HepG2 (cell line): ENCODE data around the gene AHNAK. TPM values are rescaled to one million over a fixed set of nuclear protein-coding genes. Genes with fewer than 3 reads are reported as not detected.

Source experiments
- ATAC-seq: fragments of 200-7000 bp; cut with Tn5 transposase; 3 replicates; pipeline ENCODE4 v1.9.1; 2020; ENCODE audit warnings: mild to moderate bottlenecking, moderate library complexity
- BruUV-seq: library from RNA; stranded (reverse); fragments of 400-500 nt; replicated peaks from 2 replicates; lab custom pipeline; 2021; lab: Mats Ljungman, UMichigan
- CTCF ChIA-PET: fragments of 300-600 bp; formaldehyde crosslinking; extraction: SDS; loops from one replicate; lab custom pipeline; 2021; ENCODE audit warnings: low total read pairs, inconsistent platforms, low intra/inter-chr PET ratio; lab: Yijun Ruan, JAX
- POLR2A ChIA-PET: fragments of 350-600 bp; sonication (Branson Sonifier 250); formaldehyde crosslinking; loops from one replicate; lab custom pipeline; 2020; ENCODE audit warnings: antibody characterized with exemption, inconsistent platforms; lab: Yijun Ruan, JAX
- DNase-seq: peaks from one replicate; pipeline ENCODE4 v3.0.0-alpha.2; 2015; ENCODE audit warnings: low spot score
- FAIRE-seq: peaks from 3 replicates; lab custom pipeline; 2011; peaks lifted over from hg19 to GRCh38; lab: Jason Lieb, UNC
- H2AFZ ChIP-seq: one replicate; pipeline ENCODE4 v1.6.1; 2011; ENCODE audit warnings: low read length, inconsistent platforms
- H3K27ac ChIP-seq: fragments of 300-600 bp; 3 replicates; pipeline ENCODE4 v1.8.0; 2011; ENCODE audit warnings: mixed run types, mild to moderate bottlenecking, mixed read lengths, low read length, inconsistent platforms; ENCODE audit not compliant: insufficient read depth; ENCODE audit errors: extremely low read length
- H3K27me3 ChIP-seq, 2 experiments: fragments of 200-600 bp in 1 of 2; 2 replicates in 1 of 2; 3 replicates in 1 of 2; pipeline versions ENCODE4 v1.6.0 to v1.8.0; 2011; ENCODE audit warnings: low read length in 2 of 2, mild to moderate bottlenecking in 2 of 2, moderate library complexity in 2 of 2, inconsistent platforms in 1 of 2; ENCODE audit not compliant: insufficient read depth in 2 of 2, control insufficient read depth in 1 of 2
- H3K36me3 ChIP-seq, 2 experiments: fragments of 200-600 bp in 1 of 2; replicated peaks in 1 of 2; 2 replicates in 1 of 2; 3 replicates in 1 of 2; pipeline versions ENCODE4 v1.5.1 to v1.8.0; 2011; ENCODE audit warnings: low read length in 2 of 2, inconsistent platforms in 1 of 2; ENCODE audit not compliant: insufficient read depth in 2 of 2, control insufficient read depth in 1 of 2
- H3K4me1 ChIP-seq: 2 replicates; pipeline ENCODE4 v1.5.1; 2012; ENCODE audit warnings: low read length, inconsistent platforms; ENCODE audit not compliant: insufficient read depth
- H3K4me2 ChIP-seq: 2 replicates; pipeline ENCODE4 v1.6.0; 2011; ENCODE audit warnings: low read depth, low read length, inconsistent platforms
- H3K4me3 ChIP-seq, 3 experiments: fragments of 200-600 bp in 1 of 3; sonication (generic), shearing (Covaris generic) in 1 of 3; replicated peaks in 1 of 3; 2 replicates each; pipeline ENCODE4 v1.5.1; 2011 to 2016; ENCODE audit warnings: low read length in 3 of 3, inconsistent platforms in 2 of 3, low read depth in 2 of 3, mild to moderate bottlenecking in 2 of 3, control low read depth in 1 of 3, mixed read lengths in 1 of 3; ENCODE audit not compliant: insufficient read depth in 1 of 3
- H3K79me2 ChIP-seq: one replicate; pipeline ENCODE4 v1.6.1; 2011; ENCODE audit warnings: low read length, inconsistent platforms; ENCODE audit not compliant: insufficient read depth
- H3K9ac ChIP-seq: 2 replicates; pipeline ENCODE4 v1.6.0; 2011; ENCODE audit warnings: mild to moderate bottlenecking, low read depth, low read length, inconsistent platforms; ENCODE audit not compliant: insufficient read depth
- H3K9me3 ChIP-seq: 2 replicates; pipeline ENCODE4 v1.5.1; 2012; ENCODE audit warnings: mild to moderate bottlenecking, low read length
- H4K20me1 ChIP-seq: 2 replicates; pipeline ENCODE4 v1.6.0; 2011; ENCODE audit warnings: inconsistent platforms, mild to moderate bottlenecking, low read length, moderate library complexity; ENCODE audit not compliant: insufficient read depth
- AFF4 ChIP-seq: sonication (generic); formaldehyde crosslinking; IDR thresholded peaks from 2 replicates; pipeline ENCODE4 v1.4.0; 2020; ENCODE audit warnings: missing genetic modification reagents
- ESRRA ChIP-seq: sonication (generic); formaldehyde crosslinking; IDR thresholded peaks from 2 replicates; pipeline ENCODE4 v1.5.1; 2020; ENCODE audit warnings: mild to moderate bottlenecking, low read depth, missing genetic modification reagents
- SP140L ChIP-seq: sonication (generic); formaldehyde crosslinking; IDR thresholded peaks from 2 replicates; pipeline ENCODE4 v1.4.0; 2020; ENCODE audit warnings: missing genetic modification reagents, borderline replicate concordance
- TBX2 ChIP-seq: sonication (generic); formaldehyde crosslinking; IDR thresholded peaks from 2 replicates; pipeline ENCODE4 v1.5.0; 2020; ENCODE audit warnings: missing genetic modification reagents, mild to moderate bottlenecking, borderline replicate concordance
- ZBTB10 ChIP-seq: sonication (generic); formaldehyde crosslinking; IDR thresholded peaks from 2 replicates; pipeline ENCODE4 v1.4.0; 2020; ENCODE audit warnings: missing genetic modification reagents, borderline replicate concordance
- WGBS: methylation state at CpG from one replicate; pipeline ENCODE4 v1.1.6; 2017; ENCODE audit warnings: low lambda C conversion rate; 5-methylcytosine and 5-hydroxymethylcytosine counted together
- in situ Hi-C: cut with HindIII; loops from 2 replicates; pipeline ENCODE4 v1.10.0; 2017; ENCODE audit warnings: low pct_unique_long_range_greater_than_20kb; ENCODE audit not compliant: extremely low pct_ligation_motif_present
- intact Hi-C: fragments of 100-400 bp; cut with micrococcal nuclease; formaldehyde crosslinking; loops from one replicate; pipeline ENCODE4 v1.10.0; 2022; ENCODE audit not compliant: unreplicated experiment
- polyA plus RNA-seq, 8 experiments: library from polyadenylated mRNA; depleted of rRNA in 3 of 8; stranded (reverse) in 7 of 8; unstranded in 1 of 8; fragments of >200 nt; fragmentation: Illumina TruSeq in 4 of 8; extraction: Trizol in 4 of 8; gene quantifications; 2 replicates each; pipeline versions ENCODE4 v1.2.1 to v1.2.3, GENCODE V29; 2011 to 2016; ENCODE audit warnings: low read depth in 4 of 8, missing spikeins in 1 of 8, mixed read lengths in 1 of 8; ENCODE audit not compliant: insufficient read depth in 1 of 8
- total RNA-seq, 5 experiments: library from RNA; depleted of rRNA; stranded (reverse); fragments of >200 nt; fragmentation: Illumina TruSeq; extraction: Trizol; gene quantifications; 2 replicates each; pipeline ENCODE4 v1.2.3, GENCODE V29; 2016; ENCODE audit warnings: low read depth in 1 of 5

Gene AHNAK
- total and polyA plus RNA-seq, 2 of the 13 experiments (the other 11 are each of a cell fraction or from before 2014, with no cell fraction given): 23.4 to 25.0 TPM

- WGBS: 87% methylated on average over 5 of the region's 6 CpGs
- no TSS peak for BruUV-seq
- Histone ChIP-seq H3K4me2 (peak overlapping the region; percentile 84), H3K4me1 (peaks cover 57% of the 10 kb centered on the region), H3K9ac (peak overlapping the region; percentile 96; the same call in 1 of the 2 replicates), H3K4me3 (peak overlapping the region in 2 of 3 experiments; percentile 79 to 93; a peak in 3 of 6 replicates), H3K27ac (no peak overlapping the region), H4K20me1 (peaks cover 77% of the 10 kb centered on the region), H2AFZ (no peak overlapping the region), H3K36me3 (peaks cover 2 to 4% of the 10 kb centered on the region in 2 experiments; a peak in 3 of 5 replicates), H3K27me3 (no peaks in the 10 kb centered on the region), H3K9me3 (no peaks in the 10 kb centered on the region), H3K79me2 (peaks cover 91% of the 10 kb centered on the region)
- in situ Hi-C loops (loop anchor here (5.0 kb wide), 1 partner anchor 35 kb away; no protein-coding TSS in a partner anchor), intact Hi-C loops (loop anchor here (2.0 to 10.0 kb wide), 3 partner anchors 19 to 147 kb away; no protein-coding TSS in a partner anchor)
- CTCF ChIA-PET: interaction anchor here (1.3 to 1.9 kb wide), 5 partner anchors 18 to 147 kb away, joined by 3 to 14 read pairs (median 5); no protein-coding TSS in a partner anchor
- no peak for DNase-seq
- POLR2A ChIA-PET: interaction anchor here (1.0 to 3.0 kb wide), 10 partner anchors 13 to 185 kb away, joined by 3 to 17 read pairs (median 6); partner anchors contain the start of genes C11orf98, CSKMT, EEF1G and HNRNPUL2
- no peak for FAIRE-seq
- no peak for ATAC-seq
- no peak for TF ChIP-seq TBX2 (CRISPR knock-in tag)
- no peak for TF ChIP-seq ESRRA (CRISPR knock-in tag)
Measured at GRCh38 chr11:62542111-62542745, 4.4 kb downstream of the AHNAK start.

- ChIA-PET CTCF (no interaction called here), POLR2A (interaction anchor here (0.8 kb wide), 1 partner anchor 124 kb away, joined by 3 read pairs; the partner anchor contains the start of genes C11orf98 and CSKMT)
- no peak overlapping the region for H3K9ac ChIP-seq
- 94% methylated on average over 6 of the region's 16 CpGs for WGBS
- H2AFZ ChIP-seq: no peak overlapping the region
- in situ Hi-C loops: loop anchor here (5.0 kb wide), 1 partner anchor 34 kb away; no protein-coding TSS in a partner anchor
- DNase-seq: no peak
- peaks cover 57% of the 10 kb centered on the region for H3K4me1 ChIP-seq
- no peaks in the 10 kb centered on the region for H3K27me3 ChIP-seq
- no peaks in the 10 kb centered on the region for H3K9me3 ChIP-seq
- peaks cover 7 to 8% of the 10 kb centered on the region in 2 experiments; a peak in 4 of 5 replicates for H3K36me3 ChIP-seq
- H3K4me3 ChIP-seq: no peak overlapping the region
- peaks cover 87% of the 10 kb centered on the region for H4K20me1 ChIP-seq
- no peak overlapping the region for H3K27ac ChIP-seq
- no peak for FAIRE-seq
- peaks cover 89% of the 10 kb centered on the region for H3K79me2 ChIP-seq
- intact Hi-C loops: loop anchor here (10.0 kb wide), 1 partner anchor 146 kb away; no protein-coding TSS in a partner anchor
- H3K4me2 ChIP-seq: no peak overlapping the region
- no peak for ATAC-seq
- BruUV-seq: no TSS peak
- no peak for TF ChIP-seq ZBTB10
- TF ChIP-seq SP140L: no peak
- no peak for TF ChIP-seq AFF4 (CRISPR knock-in tag)
Measured at GRCh38 chr11:62540804-62541701, 5.6 kb downstream of the AHNAK start.
